Bronchial epithelial cell (primary cell): Measurements from ENCODE around the gene ABCC1. TPM values are rescaled to one million over a fixed set of nuclear protein-coding genes. Genes with fewer than 3 reads are reported as not detected.

ENCODE experiments used
- DNase-seq: peaks from one replicate; pipeline ENCODE4 v3.0.0-alpha.2; 2010; ENCODE audit warnings: low read depth
- FAIRE-seq: peaks from 2 replicates; lab custom pipeline; 2011; peaks lifted over from hg19 to GRCh38; lab: Jason Lieb, UNC
- H3K27me3 ChIP-seq: 2 replicates; pipeline ENCODE4 v1.5.1; 2011; ENCODE audit warnings: low read length; ENCODE audit not compliant: control insufficient read depth, insufficient read depth
- H3K36me3 ChIP-seq: 2 replicates; pipeline ENCODE4 v1.5.1; 2011; ENCODE audit warnings: low read length; ENCODE audit not compliant: control insufficient read depth, insufficient read depth
- H3K4me3 ChIP-seq: 2 replicates; pipeline ENCODE4 v1.5.1; 2011; ENCODE audit warnings: mild to moderate bottlenecking, low read depth, low read length, control low read depth
- CTCF ChIP-seq: IDR thresholded peaks from 2 replicates; pipeline ENCODE4 v1.5.1; 2011; ENCODE audit warnings: mild to moderate bottlenecking, moderate library complexity, low read length, control low read depth, inconsistent platforms; ENCODE audit not compliant: insufficient read depth, severe bottlenecking
- total RNA-seq: library from RNA; depleted of rRNA; stranded (reverse); fragments of >200 nt; gene quantifications from 2 replicates; pipeline ENCODE4 v1.2.1, GENCODE V29; 2014

Gene ABCC1
- total RNA-seq, 1 donor from 2014 or later, result 31.3 TPM

GRCh38 chr16:16052916-16053315 lies 103.5 kb downstream of the ABCC1 start:
- FAIRE-seq (no peak), DNase-seq (no peak)
- TF ChIP-seq CTCF, result no peak
- Histone ChIP-seq H3K27me3 (no peaks in the 10 kb centered on the region), H3K36me3 (peaks cover 27% of the 10 kb centered on the region), H3K4me3 (no peak overlapping the region)

GRCh38 chr16:16057102-16057501 lies 107.7 kb downstream of the ABCC1 start:
- no peak for TF ChIP-seq CTCF
- no peak for DNase-seq
- peaks cover 22% of the 10 kb centered on the region for H3K36me3 ChIP-seq

GRCh38 chr16:16059160-16059559 lies 109.7 kb downstream of the ABCC1 start:
- Histone ChIP-seq H3K36me3 (peaks cover 20% of the 10 kb centered on the region), H3K27me3 (no peaks in the 10 kb centered on the region), H3K4me3 (no peak overlapping the region)
- FAIRE-seq (no peak), DNase-seq (no peak)
- no peak for TF ChIP-seq CTCF

More at GRCh38 chr16:16057102-16057501, 107.7 kb downstream of the ABCC1 start:
- FAIRE-seq, result no peak
- H3K27me3 ChIP-seq, result no peaks in the 10 kb centered on the region
- no peak overlapping the region for H3K4me3 ChIP-seq

GRCh38 chr16:16059895-16060590 lies 110.6 kb downstream of the ABCC1 start:
- no peak for FAIRE-seq
- no peak overlapping the region for H3K4me3 ChIP-seq
- no peak for DNase-seq
- peaks cover 22% of the 10 kb centered on the region for H3K36me3 ChIP-seq
- H3K27me3 ChIP-seq, result no peaks in the 10 kb centered on the region
- TF ChIP-seq CTCF, result no peak

GRCh38 chr16:16062023-16062937 lies 112.9 kb downstream of the ABCC1 start:
- Histone ChIP-seq H3K27me3 (no peaks in the 10 kb centered on the region), H3K4me3 (no peak overlapping the region), H3K36me3 (peaks cover 20% of the 10 kb centered on the region)
- FAIRE-seq, result no peak
- no peak for TF ChIP-seq CTCF
- no peak for DNase-seq
